ENCODE measurements around the gene PBLD. TPM values are rescaled to one million over a fixed set of nuclear protein-coding genes. Genes with fewer than 3 reads are reported as not detected.

The PBLD gene
- total and polyA plus RNA-seq, 9 of the 15 experiments (the other 6 are each of a cell fraction or from before 2014, with no cell fraction given) = 1.2 to 4.3 (median 2.5) TPM

GRCh38 chr10:68233046-68233445, 99.7 kb downstream of the PBLD start:
- ChIA-PET POLR2A (interaction anchor here (1.0 kb wide), 2 partner anchors 23 to 246 kb away, joined by 3 read pairs; no protein-coding TSS in a partner anchor), CTCF (ENCODE audit: low intra/inter-chr PET ratio) (no interaction called here)
- peaks cover 0 to 9% of the 10 kb centered on the region in 2 experiments; a peak in 3 of 5 replicates for H3K4me1 ChIP-seq (replicated peaks in 1 of 2; ENCODE audit: control insufficient read depth in 2 of 2, insufficient read depth in 2 of 2, low read length in 2 of 2)
- TF ChIP-seq MAFK (IDR thresholded peaks at IDR 0.05; ENCODE audit: low read length) = peak; percentile 70
- TF ChIP-seq RBM39 (optimal IDR thresholded peaks at IDR 0.05; ENCODE audit: low read depth, low read length) = no peak
- TF ChIP-seq, protein P1, sequence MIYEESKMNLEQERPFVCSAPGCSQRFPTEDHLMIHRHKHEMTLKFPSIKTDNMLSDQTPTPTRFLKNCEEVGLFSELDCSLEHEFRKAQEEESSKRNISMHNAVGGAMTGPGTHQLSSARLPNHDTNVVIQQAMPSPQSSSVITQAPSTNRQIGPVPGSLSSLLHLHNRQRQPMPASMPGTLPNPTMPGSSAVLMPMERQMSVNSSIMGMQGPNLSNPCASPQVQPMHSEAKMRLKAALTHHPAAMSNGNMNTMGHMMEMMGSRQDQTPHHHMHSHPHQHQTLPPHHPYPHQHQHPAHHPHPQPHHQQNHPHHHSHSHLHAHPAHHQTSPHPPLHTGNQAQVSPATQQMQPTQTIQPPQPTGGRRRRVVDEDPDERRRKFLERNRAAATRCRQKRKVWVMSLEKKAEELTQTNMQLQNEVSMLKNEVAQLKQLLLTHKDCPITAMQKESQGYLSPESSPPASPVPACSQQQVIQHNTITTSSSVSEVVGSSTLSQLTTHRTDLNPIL (CRISPR knock-in tag; IDR thresholded peaks at IDR 0.05) = no peak
- peak; percentile 73 for TF ChIP-seq MAFG (tag; conservative IDR thresholded peaks at IDR 0.05)
- peak; percentile 79 for TF ChIP-seq C11orf30 (IDR thresholded peaks at IDR 0.05; ENCODE audit: low read depth)
- no peak for TF ChIP-seq FOSL1 (tag; conservative IDR thresholded peaks at IDR 0.05)
- no peak for TF ChIP-seq ZNF785 (CRISPR knock-in tag; IDR thresholded peaks at IDR 0.05)
- no peak for TF ChIP-seq BMI1 (IDR thresholded peaks at IDR 0.05; ENCODE audit: low read length)
- TF ChIP-seq ZNF764 (CRISPR knock-in tag; IDR thresholded peaks at IDR 0.05; ENCODE audit: low read depth) = no peak
- TF ChIP-seq ZNF431 (CRISPR knock-in tag; IDR thresholded peaks at IDR 0.05) = no peak
- TF ChIP-seq MAFF (IDR thresholded peaks at IDR 0.05; ENCODE audit: low read length) = peak; percentile 84
- TF ChIP-seq ZNF778 (CRISPR knock-in tag; IDR thresholded peaks at IDR 0.05) = no peak
- TF ChIP-seq, protein P2, sequence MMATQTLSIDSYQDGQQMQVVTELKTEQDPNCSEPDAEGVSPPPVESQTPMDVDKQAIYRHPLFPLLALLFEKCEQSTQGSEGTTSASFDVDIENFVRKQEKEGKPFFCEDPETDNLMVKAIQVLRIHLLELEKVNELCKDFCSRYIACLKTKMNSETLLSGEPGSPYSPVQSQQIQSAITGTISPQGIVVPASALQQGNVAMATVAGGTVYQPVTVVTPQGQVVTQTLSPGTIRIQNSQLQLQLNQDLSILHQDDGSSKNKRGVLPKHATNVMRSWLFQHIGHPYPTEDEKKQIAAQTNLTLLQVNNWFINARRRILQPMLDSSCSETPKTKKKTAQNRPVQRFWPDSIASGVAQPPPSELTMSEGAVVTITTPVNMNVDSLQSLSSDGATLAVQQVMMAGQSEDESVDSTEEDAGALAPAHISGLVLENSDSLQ (IDR thresholded peaks at IDR 0.05) = no peak
- peak; percentile 94 for TF ChIP-seq ZNF316 (IDR thresholded peaks at IDR 0.05)
- no peak for TF ChIP-seq TOE1 (IDR thresholded peaks at IDR 0.05; ENCODE audit: borderline replicate concordance)
- TF ChIP-seq TOE1 (CRISPR knock-in tag; IDR thresholded peaks at IDR 0.05; ENCODE audit: borderline replicate concordance, low read depth) = no peak
- no peak for TF ChIP-seq SNRNP70 (optimal IDR thresholded peaks at IDR 0.05; ENCODE audit: low read depth, low read length)
- TF ChIP-seq RB1 (IDR thresholded peaks at IDR 0.05; ENCODE audit: low read depth) = no peak
- DNase-seq (ENCODE audit: extremely low read depth in 1 of 4, low spot score in 3 of 4) (no peak), FAIRE-seq (no peak), ATAC-seq (no peak)
- H3K4me2 ChIP-seq (ENCODE audit: insufficient read depth, low read length) = no peak overlapping the region
- no peak overlapping the region for H3K27ac ChIP-seq (ENCODE audit: extremely low read depth, low read depth, low read length)
- no TSS peak for BruUV-seq (replicated peaks)
- no peaks in the 10 kb centered on the region for H3K9me1 ChIP-seq (ENCODE audit: control insufficient read depth, insufficient read depth, low read length)
- in situ Hi-C loops (cut with MboI) = no loop called here
- no peaks in the 10 kb centered on the region for H3K9me3 ChIP-seq (replicated peaks; ENCODE audit: control insufficient read depth, insufficient read depth, low read depth, low read length)
- intact Hi-C loops (cut with micrococcal nuclease) = no loop called here
- WGBS (ENCODE audit: insufficient coverage, low coverage, missing lambda C conversion rate) = 2% methylated on average over 3 of the region's 3 CpGs
- H3K9ac ChIP-seq (ENCODE audit: insufficient read depth in 1 of 2, low read depth in 2 of 2, low read length in 2 of 2) = no peak overlapping the region
- no peak overlapping the region for H2AFZ ChIP-seq (ENCODE audit: low read depth, low read length)
- H3K36me3 ChIP-seq (ENCODE audit: control insufficient read depth, insufficient read depth, low read length) = no peaks in the 10 kb centered on the region
- no peaks in the 10 kb centered on the region for H4K20me1 ChIP-seq (replicated peaks; ENCODE audit: control insufficient read depth, insufficient read depth, low read length)
- peaks cover 24 to 46% of the 10 kb centered on the region in 2 experiments; a peak in 4 of 5 replicates for H3K27me3 ChIP-seq (ENCODE audit: control insufficient read depth in 2 of 2, insufficient read depth in 2 of 2, low read length in 2 of 2)
- H3K4me3 ChIP-seq = no peak overlapping the region
- H3K79me2 ChIP-seq (ENCODE audit: control insufficient read depth, insufficient read depth, low read length) = no peaks in the 10 kb centered on the region
